HG03432 (cell line): ENCODE results near the gene TRIM13.

Experiments
- ATAC-seq: cut with Tn5 transposase; IDR thresholded peaks from one replicate; pipeline ENCODE4 v1.9.1; 2021; ENCODE audit warnings: mild to moderate bottlenecking, moderate library complexity; ENCODE audit not compliant: unreplicated experiment

TRIM13 gene

GRCh38 chr13:49996161-49996915, 504 bp upstream of the TRIM13 start:
- peak; percentile 60 for ATAC-seq

- ATAC-seq: no peak
These were observed 1.1 kb downstream of the TRIM13 start for GRCh38 chr13:49997955-49998354.

GRCh38 chr13:49998714-49999624, 2.1 kb downstream of the TRIM13 start:
- no peak for ATAC-seq

- ATAC-seq: no peak
These were observed 4.4 kb downstream of the TRIM13 start for GRCh38 chr13:50001287-50001686.

GRCh38 chr13:50006426-50007135, 9.7 kb downstream of the TRIM13 start:
- no peak for ATAC-seq

- no peak for ATAC-seq
These were observed 14.6 kb downstream of the TRIM13 start for GRCh38 chr13:50011461-50011860.

- no peak for ATAC-seq
These were observed 15.7 kb downstream of the TRIM13 start for GRCh38 chr13:50012396-50013169.

GRCh38 chr13:50014386-50014785, 17.5 kb downstream of the TRIM13 start:
- no peak for ATAC-seq

GRCh38 chr13:50015258-50015657, 18.4 kb downstream of the TRIM13 start, which contains the start of gene KCNRG:
Gene KCNRG, plus strand, starts transcription at chr13:50015444. Its CDS starts 50 bp downstream, at chr13:50015494.
- no peak for ATAC-seq

GRCh38 chr13:50015750-50016149, 18.9 kb downstream of the TRIM13 start:
- ATAC-seq: no peak

GRCh38 chr13:50016444-50016843, 19.6 kb downstream of the TRIM13 start:
- no peak for ATAC-seq

- no peak for ATAC-seq
These were observed 21.0 kb downstream of the TRIM13 start for GRCh38 chr13:50017819-50018218.

GRCh38 chr13:50025436-50025835, 28.6 kb downstream of the TRIM13 start:
- no peak for ATAC-seq

GRCh38 chr13:50026788-50027473, 30.1 kb downstream of the TRIM13 start:
- ATAC-seq: peak; percentile 100

- ATAC-seq: no peak
These were observed 33.5 kb downstream of the TRIM13 start for GRCh38 chr13:50030315-50030714.

GRCh38 chr13:50033725-50034124, 36.9 kb downstream of the TRIM13 start:
- ATAC-seq: no peak

GRCh38 chr13:50037788-50038187, 40.9 kb downstream of the TRIM13 start:
- ATAC-seq: no peak

GRCh38 chr13:50038266-50038665, 41.4 kb downstream of the TRIM13 start:
- no peak for ATAC-seq

- ATAC-seq: no peak
These were observed 55.6 kb downstream of the TRIM13 start for GRCh38 chr13:50052478-50052877.

GRCh38 chr13:50053844-50054243, 57.0 kb downstream of the TRIM13 start:
- no peak for ATAC-seq
